A673 (cell line): Measurements from ENCODE around the gene BMP8B.
"Not testable (repeated sequence)": the region's sequence is repeated elsewhere in the genome, so short reads cannot be mapped to it uniquely, and the experiment has no call there.

Experiments
- EZH2 ChIP-seq: fragments of 200-600 bp; sonication (generic); IDR thresholded peaks from 2 replicates; pipeline ENCODE4 v1.6.1; 2017; ENCODE audit warnings: borderline replicate concordance, low read depth, mild to moderate bottlenecking, mixed read lengths, antibody characterized with exemption, low read length; ENCODE audit not compliant: poor library complexity, severe bottlenecking
- TF ChIP-seq, protein P1 (sequence below): fragments of 300-800, 200-600 bp; sonication (generic); conservative IDR thresholded peaks from 2 replicates; pipeline ENCODE4 v1.5.1; 2017; ENCODE audit warnings: low read depth, mild to moderate bottlenecking, antibody characterized with exemption, low read length, moderate library complexity, mixed read lengths

DNA sequence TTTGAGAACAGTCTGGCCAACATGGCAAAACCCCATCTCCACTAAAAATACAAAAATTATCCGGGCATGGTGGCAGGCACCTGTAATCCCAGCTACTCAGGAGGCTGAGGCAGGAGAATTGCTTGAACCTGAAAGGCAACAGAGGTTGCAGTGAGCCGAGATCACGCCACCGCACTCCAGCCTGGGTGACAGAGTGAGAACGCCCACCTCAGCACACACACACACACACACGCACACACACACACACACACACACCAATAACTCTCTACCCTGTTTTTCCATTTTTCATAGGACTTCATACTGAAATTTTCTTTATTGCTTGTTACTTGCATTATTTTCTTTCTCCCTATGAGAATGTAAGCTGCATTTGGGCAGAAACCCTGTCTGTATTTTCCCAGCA lies 39.6 kb upstream of the BMP8B start:
- TF ChIP-seq, protein P1, sequence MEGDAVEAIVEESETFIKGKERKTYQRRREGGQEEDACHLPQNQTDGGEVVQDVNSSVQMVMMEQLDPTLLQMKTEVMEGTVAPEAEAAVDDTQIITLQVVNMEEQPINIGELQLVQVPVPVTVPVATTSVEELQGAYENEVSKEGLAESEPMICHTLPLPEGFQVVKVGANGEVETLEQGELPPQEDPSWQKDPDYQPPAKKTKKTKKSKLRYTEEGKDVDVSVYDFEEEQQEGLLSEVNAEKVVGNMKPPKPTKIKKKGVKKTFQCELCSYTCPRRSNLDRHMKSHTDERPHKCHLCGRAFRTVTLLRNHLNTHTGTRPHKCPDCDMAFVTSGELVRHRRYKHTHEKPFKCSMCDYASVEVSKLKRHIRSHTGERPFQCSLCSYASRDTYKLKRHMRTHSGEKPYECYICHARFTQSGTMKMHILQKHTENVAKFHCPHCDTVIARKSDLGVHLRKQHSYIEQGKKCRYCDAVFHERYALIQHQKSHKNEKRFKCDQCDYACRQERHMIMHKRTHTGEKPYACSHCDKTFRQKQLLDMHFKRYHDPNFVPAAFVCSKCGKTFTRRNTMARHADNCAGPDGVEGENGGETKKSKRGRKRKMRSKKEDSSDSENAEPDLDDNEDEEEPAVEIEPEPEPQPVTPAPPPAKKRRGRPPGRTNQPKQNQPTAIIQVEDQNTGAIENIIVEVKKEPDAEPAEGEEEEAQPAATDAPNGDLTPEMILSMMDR: not testable (repeated sequence)
- TF ChIP-seq EZH2: not testable (repeated sequence)
